Measurements from ENCODE around the gene ITM2A. TPM values are rescaled to one million over a fixed set of nuclear protein-coding genes. Genes with fewer than 3 reads are reported as not detected.

The ITM2A gene
- polyA plus RNA-seq, 2 of the 4 experiments (the other 2 are of a cell fraction) = 0.13 to 0.68 TPM

DNA sequence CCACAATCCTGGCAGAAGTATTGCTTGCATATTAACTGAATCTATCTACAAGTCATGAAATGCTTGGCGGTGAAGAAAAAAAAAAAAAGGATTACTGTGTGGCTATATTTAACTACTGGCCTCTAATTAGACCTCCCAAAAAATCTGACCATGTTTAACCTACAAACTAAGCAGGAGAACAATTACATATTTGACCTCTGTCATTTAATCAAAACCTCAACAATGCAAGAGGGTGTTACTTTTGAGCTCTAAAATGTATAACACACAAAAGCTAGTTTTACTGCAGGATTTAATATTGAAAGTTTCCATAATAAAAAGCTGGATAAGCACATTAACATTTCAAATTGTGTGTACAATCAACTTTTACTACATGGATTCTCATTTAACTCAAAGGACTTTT, 1.5 kb downstream of the ITM2A start:
- TF ChIP-seq RARB (CRISPR knock-in tag; IDR thresholded peaks at IDR 0.05) = no peak
- TF ChIP-seq, protein P1, sequence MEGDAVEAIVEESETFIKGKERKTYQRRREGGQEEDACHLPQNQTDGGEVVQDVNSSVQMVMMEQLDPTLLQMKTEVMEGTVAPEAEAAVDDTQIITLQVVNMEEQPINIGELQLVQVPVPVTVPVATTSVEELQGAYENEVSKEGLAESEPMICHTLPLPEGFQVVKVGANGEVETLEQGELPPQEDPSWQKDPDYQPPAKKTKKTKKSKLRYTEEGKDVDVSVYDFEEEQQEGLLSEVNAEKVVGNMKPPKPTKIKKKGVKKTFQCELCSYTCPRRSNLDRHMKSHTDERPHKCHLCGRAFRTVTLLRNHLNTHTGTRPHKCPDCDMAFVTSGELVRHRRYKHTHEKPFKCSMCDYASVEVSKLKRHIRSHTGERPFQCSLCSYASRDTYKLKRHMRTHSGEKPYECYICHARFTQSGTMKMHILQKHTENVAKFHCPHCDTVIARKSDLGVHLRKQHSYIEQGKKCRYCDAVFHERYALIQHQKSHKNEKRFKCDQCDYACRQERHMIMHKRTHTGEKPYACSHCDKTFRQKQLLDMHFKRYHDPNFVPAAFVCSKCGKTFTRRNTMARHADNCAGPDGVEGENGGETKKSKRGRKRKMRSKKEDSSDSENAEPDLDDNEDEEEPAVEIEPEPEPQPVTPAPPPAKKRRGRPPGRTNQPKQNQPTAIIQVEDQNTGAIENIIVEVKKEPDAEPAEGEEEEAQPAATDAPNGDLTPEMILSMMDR (IDR thresholded peaks at IDR 0.05) = no peak
- TF ChIP-seq, protein P2, sequence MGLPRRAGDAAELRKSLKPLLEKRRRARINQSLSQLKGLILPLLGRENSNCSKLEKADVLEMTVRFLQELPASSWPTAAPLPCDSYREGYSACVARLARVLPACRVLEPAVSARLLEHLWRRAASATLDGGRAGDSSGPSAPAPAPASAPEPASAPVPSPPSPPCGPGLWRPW (IDR thresholded peaks at IDR 0.05) = no peak
- TF ChIP-seq GATA3 (IDR thresholded peaks at IDR 0.05; ENCODE audit: borderline replicate concordance) = no peak
- no peak for TF ChIP-seq ZSCAN20 (CRISPR knock-in tag; IDR thresholded peaks at IDR 0.05)
- no peak for TF ChIP-seq POLR2A (IDR thresholded peaks at IDR 0.05; ENCODE audit: low read length)
- no peak for TF ChIP-seq TFCP2L1 (CRISPR knock-in tag; IDR thresholded peaks at IDR 0.05)
- TF ChIP-seq HDAC2 (IDR thresholded peaks at IDR 0.05) = no peak
- TF ChIP-seq FOXS1 (CRISPR knock-in tag; IDR thresholded peaks at IDR 0.05) = no peak
- no peak for TF ChIP-seq HOXA7 (CRISPR knock-in tag; IDR thresholded peaks at IDR 0.05)
- TF ChIP-seq, protein P3, sequence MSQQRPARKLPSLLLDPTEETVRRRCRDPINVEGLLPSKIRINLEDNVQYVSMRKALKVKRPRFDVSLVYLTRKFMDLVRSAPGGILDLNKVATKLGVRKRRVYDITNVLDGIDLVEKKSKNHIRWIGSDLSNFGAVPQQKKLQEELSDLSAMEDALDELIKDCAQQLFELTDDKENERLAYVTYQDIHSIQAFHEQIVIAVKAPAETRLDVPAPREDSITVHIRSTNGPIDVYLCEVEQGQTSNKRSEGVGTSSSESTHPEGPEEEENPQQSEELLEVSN (IDR thresholded peaks at IDR 0.05; ENCODE audit: borderline replicate concordance, low read depth) = no peak
- no peak for TF ChIP-seq CEBPB (IDR thresholded peaks at IDR 0.05)
- TF ChIP-seq TP53 (CRISPR knock-in tag; IDR thresholded peaks at IDR 0.05) = no peak
- no peak for TF ChIP-seq MYC (IDR thresholded peaks at IDR 0.05; ENCODE audit: borderline replicate concordance, low read length)
- no peak for TF ChIP-seq RNF2 (IDR thresholded peaks at IDR 0.05; ENCODE audit: borderline replicate concordance, low read depth)
- TF ChIP-seq, protein P4, sequence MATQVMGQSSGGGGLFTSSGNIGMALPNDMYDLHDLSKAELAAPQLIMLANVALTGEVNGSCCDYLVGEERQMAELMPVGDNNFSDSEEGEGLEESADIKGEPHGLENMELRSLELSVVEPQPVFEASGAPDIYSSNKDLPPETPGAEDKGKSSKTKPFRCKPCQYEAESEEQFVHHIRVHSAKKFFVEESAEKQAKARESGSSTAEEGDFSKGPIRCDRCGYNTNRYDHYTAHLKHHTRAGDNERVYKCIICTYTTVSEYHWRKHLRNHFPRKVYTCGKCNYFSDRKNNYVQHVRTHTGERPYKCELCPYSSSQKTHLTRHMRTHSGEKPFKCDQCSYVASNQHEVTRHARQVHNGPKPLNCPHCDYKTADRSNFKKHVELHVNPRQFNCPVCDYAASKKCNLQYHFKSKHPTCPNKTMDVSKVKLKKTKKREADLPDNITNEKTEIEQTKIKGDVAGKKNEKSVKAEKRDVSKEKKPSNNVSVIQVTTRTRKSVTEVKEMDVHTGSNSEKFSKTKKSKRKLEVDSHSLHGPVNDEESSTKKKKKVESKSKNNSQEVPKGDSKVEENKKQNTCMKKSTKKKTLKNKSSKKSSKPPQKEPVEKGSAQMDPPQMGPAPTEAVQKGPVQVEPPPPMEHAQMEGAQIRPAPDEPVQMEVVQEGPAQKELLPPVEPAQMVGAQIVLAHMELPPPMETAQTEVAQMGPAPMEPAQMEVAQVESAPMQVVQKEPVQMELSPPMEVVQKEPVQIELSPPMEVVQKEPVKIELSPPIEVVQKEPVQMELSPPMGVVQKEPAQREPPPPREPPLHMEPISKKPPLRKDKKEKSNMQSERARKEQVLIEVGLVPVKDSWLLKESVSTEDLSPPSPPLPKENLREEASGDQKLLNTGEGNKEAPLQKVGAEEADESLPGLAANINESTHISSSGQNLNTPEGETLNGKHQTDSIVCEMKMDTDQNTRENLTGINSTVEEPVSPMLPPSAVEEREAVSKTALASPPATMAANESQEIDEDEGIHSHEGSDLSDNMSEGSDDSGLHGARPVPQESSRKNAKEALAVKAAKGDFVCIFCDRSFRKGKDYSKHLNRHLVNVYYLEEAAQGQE (IDR thresholded peaks at IDR 0.05) = no peak
- DNase-seq (ENCODE audit: low read depth in 1 of 2, low spot score in 1 of 2) (no peak), FAIRE-seq (peak; percentile 18), ATAC-seq (no peak)
- Histone ChIP-seq H3K4me2 (no peak overlapping the region), H3K4me1 (no peaks in the 10 kb centered on the region), H3K4me3 (no peak overlapping the region), H3K27ac (no peak overlapping the region), H3K9me3 (no peaks in the 10 kb centered on the region)
- WGBS (ENCODE audit: missing lambda C conversion rate) = 82% methylated on average over 1 of the region's 1 CpG
- ChIA-PET POLR2A (no interaction called here), CTCF (interaction anchor here (1.0 kb wide), 1 partner anchor 10 kb away, joined by 4 read pairs; no protein-coding TSS in a partner anchor)

DNA sequence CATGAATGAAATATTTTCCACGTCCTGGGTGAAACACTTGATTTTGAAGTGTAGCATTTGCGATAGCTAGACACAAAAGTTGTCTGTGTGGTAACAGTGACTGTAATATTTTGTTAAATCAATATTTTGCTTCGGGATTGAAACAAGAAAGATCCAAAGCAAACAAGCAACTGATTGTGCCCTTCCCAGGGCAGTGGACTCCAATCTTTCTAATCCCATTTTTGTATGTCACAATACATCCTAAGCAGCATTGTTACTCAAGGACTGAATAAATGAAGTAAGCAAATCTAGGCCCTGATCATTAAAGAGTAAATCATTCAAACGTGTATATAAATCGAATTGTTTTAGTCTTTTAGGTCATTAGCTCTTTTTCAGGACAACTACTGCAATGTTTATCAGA, 2.8 kb downstream of the ITM2A start:
- CTCF ChIA-PET = no interaction called here
- WGBS (ENCODE audit: missing lambda C conversion rate) = 19% methylated on average over 5 of the region's 5 CpGs
- H3K4me3 ChIP-seq = no peak overlapping the region
- POLR2A ChIA-PET = no interaction called here
- H3K4me2 ChIP-seq = no peak overlapping the region
- TF ChIP-seq SREBF2 (IDR thresholded peaks at IDR 0.05) (no peak), CHD2 (IDR thresholded peaks at IDR 0.05; ENCODE audit: low read length, partially characterized antibody) (no peak), RFX5 (IDR thresholded peaks at IDR 0.05) (no peak), SMC3 (IDR thresholded peaks at IDR 0.05) (no peak), EHF (CRISPR knock-in tag; IDR thresholded peaks at IDR 0.05) (no peak), CBX8 (IDR thresholded peaks at IDR 0.05) (no peak)
- TF ChIP-seq, protein P4 (IDR thresholded peaks at IDR 0.05) = no peak
- no peaks in the 10 kb centered on the region for H3K9me3 ChIP-seq
- FAIRE-seq = peak; percentile 65
- H3K4me1 ChIP-seq = no peaks in the 10 kb centered on the region
- DNase-seq (ENCODE audit: low read depth in 1 of 2, low spot score in 1 of 2) = no peak
- H3K27ac ChIP-seq = no peak overlapping the region
- ATAC-seq = no peak

All from A549 (cell line).